HEK293 (cell line): ENCODE measurements around the gene HIVEP2.

Source experiments
- ATF2 ChIP-seq: fragments of 450-650 bp; formaldehyde crosslinking; IDR thresholded peaks from 2 replicates; pipeline ENCODE4 v1.5.1; 2016; ENCODE audit warnings: missing biosample characterization, missing genetic modification characterization, low read depth
- ZNF23 ChIP-seq: fragments of 450-650 bp; formaldehyde crosslinking; IDR thresholded peaks from 2 replicates; pipeline ENCODE4 v1.5.1; 2016; ENCODE audit warnings: missing biosample characterization, missing genetic modification characterization, borderline replicate concordance
- ZNF324 ChIP-seq: fragments of 450-650 bp; formaldehyde crosslinking; IDR thresholded peaks from 2 replicates; pipeline ENCODE4 v1.5.1; 2016; ENCODE audit warnings: missing biosample characterization, missing genetic modification characterization
- ZNF416 ChIP-seq: fragments of 450-650 bp; formaldehyde crosslinking; IDR thresholded peaks from 2 replicates; pipeline ENCODE4 v1.5.1; 2016; ENCODE audit warnings: missing biosample characterization, missing genetic modification characterization
- ZNF423 ChIP-seq: fragments of 450-650 bp; formaldehyde crosslinking; IDR thresholded peaks from 2 replicates; pipeline ENCODE4 v1.5.1; 2016; ENCODE audit warnings: missing biosample characterization, missing genetic modification characterization
- TF ChIP-seq, protein P1 (sequence below): fragments of 450-650 bp; formaldehyde crosslinking; IDR thresholded peaks from 2 replicates; pipeline ENCODE4 v1.5.1; 2016; ENCODE audit warnings: missing biosample characterization, missing genetic modification characterization

- TF ChIP-seq, protein P1, sequence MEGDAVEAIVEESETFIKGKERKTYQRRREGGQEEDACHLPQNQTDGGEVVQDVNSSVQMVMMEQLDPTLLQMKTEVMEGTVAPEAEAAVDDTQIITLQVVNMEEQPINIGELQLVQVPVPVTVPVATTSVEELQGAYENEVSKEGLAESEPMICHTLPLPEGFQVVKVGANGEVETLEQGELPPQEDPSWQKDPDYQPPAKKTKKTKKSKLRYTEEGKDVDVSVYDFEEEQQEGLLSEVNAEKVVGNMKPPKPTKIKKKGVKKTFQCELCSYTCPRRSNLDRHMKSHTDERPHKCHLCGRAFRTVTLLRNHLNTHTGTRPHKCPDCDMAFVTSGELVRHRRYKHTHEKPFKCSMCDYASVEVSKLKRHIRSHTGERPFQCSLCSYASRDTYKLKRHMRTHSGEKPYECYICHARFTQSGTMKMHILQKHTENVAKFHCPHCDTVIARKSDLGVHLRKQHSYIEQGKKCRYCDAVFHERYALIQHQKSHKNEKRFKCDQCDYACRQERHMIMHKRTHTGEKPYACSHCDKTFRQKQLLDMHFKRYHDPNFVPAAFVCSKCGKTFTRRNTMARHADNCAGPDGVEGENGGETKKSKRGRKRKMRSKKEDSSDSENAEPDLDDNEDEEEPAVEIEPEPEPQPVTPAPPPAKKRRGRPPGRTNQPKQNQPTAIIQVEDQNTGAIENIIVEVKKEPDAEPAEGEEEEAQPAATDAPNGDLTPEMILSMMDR, result no peak
- TF ChIP-seq ATF2 (tag by site-specific recombination) (no peak), ZNF324 (tag by site-specific recombination) (no peak), ZNF416 (tag by site-specific recombination) (no peak), ZNF23 (tag by site-specific recombination) (no peak), ZNF423 (no peak)
Observed at GRCh38 chr6:142888456-142888855, 56.5 kb downstream of the HIVEP2 start.
